ENCODE measurements around the gene SUPT20H.
A peak's percentile ranks its signal among the peaks of the same experiment; 100 is the strongest.

DNA sequence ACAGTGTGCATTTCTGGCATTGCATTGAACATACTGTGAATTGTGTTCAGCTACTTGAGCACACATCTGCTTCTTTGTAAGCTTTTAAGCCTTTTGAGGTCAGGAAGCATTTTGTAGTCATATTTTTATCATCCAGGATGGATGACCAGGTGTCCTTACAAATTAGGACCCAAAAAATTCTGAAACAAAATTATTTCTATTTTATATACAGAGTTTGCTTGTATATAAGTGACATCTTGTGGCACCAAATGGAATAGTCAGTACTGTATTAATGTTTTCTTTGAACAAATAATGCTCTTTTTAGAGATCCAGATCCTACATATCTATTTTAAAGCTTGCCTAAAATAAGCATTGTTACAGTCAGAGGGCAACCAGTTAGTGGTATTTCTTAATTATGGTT lies 9.5 kb upstream of the SUPT20H start:
- TF ChIP-seq CTCF (IDR thresholded peaks at IDR 0.05; ENCODE audit: extremely low read depth in 1 of 2, insufficient read depth in 1 of 2, low read depth in 1 of 2, low read length in 2 of 2) (peak; percentile 15 to 25), POLR2AphosphoS5 (IDR thresholded peaks at IDR 0.05; ENCODE audit: insufficient read depth, low read depth, low read length) (no peak), POLR2A (IDR thresholded peaks at IDR 0.05; ENCODE audit: low read depth, low read length) (no peak), EZH2 (IDR thresholded peaks at IDR 0.05; ENCODE audit: borderline replicate concordance, low read depth, low read length, severe bottlenecking) (no peak), MYC (IDR thresholded peaks at IDR 0.05; ENCODE audit: low read depth, low read length) (no peak)
- TF ChIP-seq, protein P1, sequence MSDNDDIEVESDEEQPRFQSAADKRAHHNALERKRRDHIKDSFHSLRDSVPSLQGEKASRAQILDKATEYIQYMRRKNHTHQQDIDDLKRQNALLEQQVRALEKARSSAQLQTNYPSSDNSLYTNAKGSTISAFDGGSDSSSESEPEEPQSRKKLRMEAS (IDR thresholded peaks at IDR 0.05; ENCODE audit: insufficient read depth, insufficient read length) = no peak
